Glutamatergic neuron (in vitro differentiated cells): ENCODE measurements around the gene GBX1. TPM values are rescaled to one million over a fixed set of nuclear protein-coding genes. Genes with fewer than 3 reads are reported as not detected.

Experiments used
- DNase-seq: peaks from one replicate; pipeline ENCODE4 v3.0.0; 2022
- H3K27ac Mint-ChIP-seq: one replicate; pipeline ENCODE4 v1.8.0; 2020; ENCODE audit warnings: mild to moderate bottlenecking, mixed read lengths, inconsistent platforms; ENCODE audit not compliant: unreplicated experiment
- H3K27me3 Mint-ChIP-seq: one replicate; pipeline ENCODE4 v1.8.0; 2020; ENCODE audit warnings: mild to moderate bottlenecking, moderate library complexity, mixed read lengths, inconsistent platforms; ENCODE audit not compliant: unreplicated experiment
- H3K36me3 Mint-ChIP-seq: one replicate; pipeline ENCODE4 v1.8.0; 2020; ENCODE audit warnings: mild to moderate bottlenecking, mixed read lengths, inconsistent platforms; ENCODE audit not compliant: unreplicated experiment
- H3K4me1 Mint-ChIP-seq: one replicate; pipeline ENCODE4 v1.8.0; 2020; ENCODE audit warnings: mild to moderate bottlenecking, low read depth, mixed read lengths, inconsistent platforms; ENCODE audit not compliant: unreplicated experiment
- H3K4me3 Mint-ChIP-seq: one replicate; pipeline ENCODE4 v1.8.0; 2020; ENCODE audit warnings: mild to moderate bottlenecking, mixed read lengths, inconsistent platforms; ENCODE audit not compliant: unreplicated experiment
- H3K9me3 Mint-ChIP-seq: one replicate; pipeline ENCODE4 v1.8.0; 2020; ENCODE audit warnings: mild to moderate bottlenecking, moderate library complexity, mixed read lengths, inconsistent platforms; ENCODE audit not compliant: unreplicated experiment
- CTCF ChIP-seq: fragments of 200-600 bp; sonication (generic); IDR thresholded peaks from one replicate; pipeline ENCODE4 v1.5.0; 2021; ENCODE audit not compliant: partially characterized antibody, unreplicated experiment
- total RNA-seq: library from RNA; stranded (reverse); fragmentation: NEBNext Ultra II Directional; extraction: Animal tissue kit (Norgen Biotek cat#: 25700); gene quantifications from one replicate; pipeline ENCODE4 v1.2.1, GENCODE V29; 2021; ENCODE audit not compliant: unreplicated experiment

Gene GBX1
- total RNA-seq, 1 donor from 2014 or later, result not detected

GRCh38 chr7:151122796-151123157 lies 44.7 kb downstream of the GBX1 start:
- H3K9me3 Mint-ChIP-seq, result peaks cover 26% of the 10 kb centered on the region
- no peak overlapping the region for H3K4me3 Mint-ChIP-seq
- TF ChIP-seq CTCF, result no peak
- H3K27ac Mint-ChIP-seq, result no peak overlapping the region
- peaks cover 23% of the 10 kb centered on the region for H3K27me3 Mint-ChIP-seq
- H3K36me3 Mint-ChIP-seq, result no peaks in the 10 kb centered on the region
- H3K4me1 Mint-ChIP-seq, result peaks cover 27% of the 10 kb centered on the region
- no peak for DNase-seq

- no peak for DNase-seq
- H3K27me3 Mint-ChIP-seq, result peaks cover 23% of the 10 kb centered on the region
- H3K4me3 Mint-ChIP-seq, result no peak overlapping the region
- no peaks in the 10 kb centered on the region for H3K36me3 Mint-ChIP-seq
- no peak overlapping the region for H3K27ac Mint-ChIP-seq
- no peak for TF ChIP-seq CTCF
- peaks cover 25% of the 10 kb centered on the region for H3K9me3 Mint-ChIP-seq
- peaks cover 22% of the 10 kb centered on the region for H3K4me1 Mint-ChIP-seq
Measured at GRCh38 chr7:151122276-151122675, 45.2 kb downstream of the GBX1 start.

DNA sequence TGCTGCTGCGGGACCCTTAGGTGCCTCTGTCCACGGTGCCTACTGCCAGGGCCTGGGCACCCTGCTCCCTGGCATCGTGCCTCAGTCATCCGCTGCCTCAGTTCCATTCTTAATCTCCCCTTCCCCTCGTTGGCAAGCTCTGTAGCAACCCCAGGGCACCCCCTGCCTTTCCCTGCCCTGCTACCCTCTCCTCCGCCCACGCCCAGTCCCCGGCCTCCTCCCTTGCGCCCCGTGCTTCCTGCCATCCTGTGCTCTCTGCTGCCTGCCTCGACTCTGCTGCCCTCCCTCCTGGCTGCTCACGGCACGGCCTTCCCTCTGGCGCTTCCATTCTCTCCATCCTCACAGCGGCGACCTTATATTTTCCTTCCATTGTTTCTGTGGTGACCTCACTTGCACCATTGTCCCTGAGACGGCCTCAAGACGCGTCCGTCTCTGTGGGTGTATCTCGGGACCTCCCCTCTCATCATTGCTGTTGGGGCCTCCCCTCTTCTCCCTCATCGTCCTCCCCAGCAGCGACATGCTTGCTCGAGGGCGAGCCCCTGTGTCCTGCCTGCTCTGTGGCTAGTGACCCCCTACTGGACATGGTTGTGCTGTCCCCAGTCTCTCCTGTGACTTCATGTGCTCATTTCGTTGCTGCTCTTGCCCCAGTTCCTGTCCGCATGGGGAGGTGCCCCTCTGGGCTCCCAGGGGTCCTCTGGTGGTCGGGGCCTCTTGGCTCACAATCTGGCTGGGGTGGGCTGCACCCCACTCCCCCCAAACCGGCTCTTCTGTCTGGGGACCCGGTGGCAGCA lies 45.9 kb downstream of the GBX1 start:
- H3K9me3 Mint-ChIP-seq, result peaks cover 25% of the 10 kb centered on the region
- H3K4me3 Mint-ChIP-seq, result no peak overlapping the region
- H3K4me1 Mint-ChIP-seq, result peaks cover 19% of the 10 kb centered on the region
- peaks cover 22% of the 10 kb centered on the region for H3K27me3 Mint-ChIP-seq
- H3K27ac Mint-ChIP-seq, result peak overlapping the region; percentile 22
- no peak for DNase-seq
- no peaks in the 10 kb centered on the region for H3K36me3 Mint-ChIP-seq
- no peak for TF ChIP-seq CTCF

- Mint-ChIP-seq H3K36me3 (no peaks in the 10 kb centered on the region), H3K4me3 (no peak overlapping the region), H3K9me3 (peaks cover 23% of the 10 kb centered on the region), H3K27me3 (peaks cover 19% of the 10 kb centered on the region), H3K27ac (peak overlapping the region; percentile 22), H3K4me1 (peaks cover 19% of the 10 kb centered on the region)
- TF ChIP-seq CTCF, result no peak
- DNase-seq, result no peak
Measured at GRCh38 chr7:151120896-151121295, 46.6 kb downstream of the GBX1 start.

DNA sequence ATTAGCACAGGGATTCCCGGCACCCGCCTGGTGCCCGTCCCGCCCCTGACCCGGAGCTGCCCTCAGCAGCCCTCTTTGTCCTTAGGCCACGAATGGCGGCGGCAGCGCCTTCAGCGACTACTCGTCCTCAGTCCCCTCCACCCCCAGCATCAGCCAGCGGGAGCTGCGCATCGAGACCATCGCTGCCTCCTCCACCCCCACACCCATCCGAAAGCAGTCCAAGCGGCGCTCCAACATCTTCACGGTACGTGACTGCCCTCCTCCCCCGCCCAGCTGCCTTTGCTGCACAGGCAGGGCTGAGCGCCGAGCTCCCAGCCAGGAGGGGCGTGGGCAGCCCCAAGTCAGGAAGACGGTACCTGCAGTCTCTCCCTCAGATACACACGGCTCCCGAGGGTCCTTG lies 47.6 kb downstream of the GBX1 start:
- DNase-seq, result no peak
- no peak overlapping the region for H3K4me3 Mint-ChIP-seq
- H3K27me3 Mint-ChIP-seq, result peaks cover 15% of the 10 kb centered on the region
- H3K36me3 Mint-ChIP-seq, result no peaks in the 10 kb centered on the region
- peaks cover 16% of the 10 kb centered on the region for H3K4me1 Mint-ChIP-seq
- H3K27ac Mint-ChIP-seq, result no peak overlapping the region
- TF ChIP-seq CTCF, result no peak
- peaks cover 20% of the 10 kb centered on the region for H3K9me3 Mint-ChIP-seq
